ENCODE data around the gene FAM217A. TPM values are rescaled to one million over a fixed set of nuclear protein-coding genes. Genes with fewer than 3 reads are reported as not detected.
"Not testable (repeated sequence)": the region's sequence is repeated elsewhere in the genome, so short reads cannot be mapped to it uniquely, and the experiment has no call there.

Gene FAM217A
- not detected for polyA plus RNA-seq (2012; ENCODE audit: low read depth, missing spikeins)

DNA sequence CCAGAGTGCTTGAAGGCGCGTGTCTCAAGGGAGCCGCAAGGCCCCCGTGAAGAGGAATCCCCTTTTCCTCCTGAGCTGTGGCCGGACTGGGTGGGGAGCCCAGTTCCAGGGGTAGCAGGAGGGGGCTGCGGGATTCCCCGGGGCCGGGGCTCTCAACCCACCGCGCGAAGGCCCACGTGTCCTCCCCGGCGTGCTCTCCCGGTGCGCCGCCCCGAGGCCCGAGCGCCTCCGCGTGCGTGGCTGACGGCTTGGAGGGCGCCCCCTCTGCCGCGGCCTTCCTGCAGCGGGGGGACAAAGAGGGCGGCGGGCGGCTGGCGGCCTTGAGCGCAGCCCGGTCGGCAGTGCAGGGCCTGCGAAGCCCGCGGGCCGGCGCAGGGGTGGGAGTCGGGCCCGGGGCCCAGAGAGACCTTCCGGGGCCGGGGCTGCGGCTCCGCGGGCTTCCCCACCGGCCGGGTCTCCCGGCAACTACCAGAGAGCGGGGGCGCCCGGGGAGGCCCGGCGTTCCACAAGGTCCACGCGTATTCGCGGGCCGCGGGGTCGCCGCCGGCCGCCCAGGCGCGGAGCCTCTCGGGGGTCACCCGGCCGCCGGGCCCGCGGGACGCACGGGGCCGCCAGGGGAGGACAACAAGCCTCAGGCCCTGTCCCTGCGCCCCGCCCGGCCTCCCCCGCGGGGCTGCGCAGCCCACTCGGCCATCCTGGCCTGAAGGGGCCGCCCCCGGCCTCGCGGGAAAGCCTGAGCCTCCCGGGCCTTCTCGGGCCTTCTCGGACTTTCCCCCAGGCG lies at the start of gene FAM217A:
FAM217A (minus strand) TSS at position 447 of the 781 bp plus-strand sequence. CDS start 1,723 bp downstream, outside the sequence.
- DNase-seq (ENCODE audit: insufficient read length, low spot score) (no peak), FAIRE-seq (no peak)
- TF ChIP-seq PAX5 (IDR thresholded peaks at IDR 0.05; ENCODE audit: insufficient read depth, low read length, severe bottlenecking) = no peak
- TF ChIP-seq POLR2A (IDR thresholded peaks at IDR 0.05; ENCODE audit: low read depth, low read length) = no peak
- TF ChIP-seq POLR2AphosphoS5 (IDR thresholded peaks at IDR 0.05; ENCODE audit: low read depth, low read length) = no peak
- TF ChIP-seq TAF1 (IDR thresholded peaks at IDR 0.05; ENCODE audit: low read depth, low read length) = no peak
- no peak for TF ChIP-seq SPI1 (IDR thresholded peaks at IDR 0.05; ENCODE audit: low read depth, low read length)
- TF ChIP-seq POU2F2 (IDR thresholded peaks at IDR 0.05; ENCODE audit: low read depth, low read length) = no peak

DNA sequence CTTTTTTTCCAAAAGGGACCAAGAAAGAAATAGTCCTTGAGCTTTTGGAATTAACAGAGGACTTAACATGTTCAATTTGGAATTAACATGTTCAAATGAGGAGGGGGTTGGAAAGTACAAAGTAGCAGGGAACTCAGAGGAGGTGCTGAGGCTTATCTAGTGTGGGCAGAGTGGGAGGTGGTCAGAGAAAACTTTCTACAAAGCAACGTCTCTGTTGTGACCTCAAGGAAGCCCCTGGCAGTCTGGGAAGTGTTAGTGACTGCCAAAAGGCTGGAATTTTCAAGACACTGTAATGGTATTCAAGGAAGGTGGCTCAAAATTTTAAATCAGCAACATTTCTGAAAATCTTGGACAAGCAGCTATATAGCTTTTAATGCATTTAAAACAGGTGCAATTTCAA lies 49.1 kb upstream of the FAM217A start:
- DNase-seq (ENCODE audit: insufficient read length, low spot score) = no peak
- FAIRE-seq = no peak
- TF ChIP-seq POU2F2 (IDR thresholded peaks at IDR 0.05; ENCODE audit: low read depth, low read length) (no peak), SPI1 (IDR thresholded peaks at IDR 0.05; ENCODE audit: low read depth, low read length) (no peak)

DNA sequence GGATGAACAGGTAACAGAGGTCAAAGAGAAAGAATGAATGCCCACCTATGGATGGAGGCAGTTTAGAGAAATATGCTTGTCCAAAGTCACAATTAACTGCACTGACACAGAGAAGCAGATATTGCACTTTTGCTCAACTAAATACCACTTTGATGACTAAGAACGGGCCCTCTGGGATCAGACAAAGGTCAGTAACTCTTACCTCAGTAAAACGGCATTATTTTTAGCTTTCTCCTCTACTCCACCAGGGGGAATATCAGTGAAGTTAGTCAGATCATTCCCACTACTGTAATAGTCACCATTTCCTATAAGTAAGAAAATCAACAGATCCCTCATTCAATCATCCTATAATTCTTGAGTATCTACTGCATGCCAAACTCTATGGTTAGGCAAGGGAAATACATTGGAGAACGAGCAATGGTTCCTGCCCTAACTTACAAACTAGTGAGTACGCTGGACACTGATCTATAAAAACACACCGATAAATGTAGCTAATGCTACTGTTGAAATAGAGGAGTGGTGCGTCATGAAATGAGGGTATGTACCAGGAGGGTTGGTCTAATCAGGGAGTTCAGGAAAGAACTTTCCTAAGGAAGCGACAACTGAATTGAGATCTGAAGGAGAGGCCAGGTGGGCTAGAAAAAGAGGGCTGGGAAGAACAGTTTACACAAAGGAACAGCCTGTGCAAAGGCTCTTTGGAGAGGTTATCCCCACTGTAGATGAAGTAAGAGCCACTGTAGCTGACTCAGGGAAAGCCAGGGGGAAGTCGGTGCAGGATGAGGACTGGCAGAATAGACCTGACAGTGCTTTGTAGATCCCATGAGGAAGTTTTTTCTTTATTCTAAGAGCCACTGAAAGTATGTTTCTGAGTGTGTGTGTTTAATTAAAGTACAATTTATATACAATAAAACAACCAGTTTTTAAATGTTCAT lies 47.3 kb upstream of the FAM217A start:
- TF ChIP-seq POLR2AphosphoS5 (IDR thresholded peaks at IDR 0.05; ENCODE audit: low read depth, low read length) (no peak), POLR2A (IDR thresholded peaks at IDR 0.05; ENCODE audit: low read depth, low read length) (no peak), PAX5 (IDR thresholded peaks at IDR 0.05; ENCODE audit: insufficient read depth, low read length, severe bottlenecking) (no peak), TAF1 (IDR thresholded peaks at IDR 0.05; ENCODE audit: low read depth, low read length) (no peak), SPI1 (IDR thresholded peaks at IDR 0.05; ENCODE audit: low read depth, low read length) (no peak), POU2F2 (IDR thresholded peaks at IDR 0.05; ENCODE audit: low read depth, low read length) (no peak)
- DNase-seq (ENCODE audit: insufficient read length, low spot score) = no peak
- FAIRE-seq = no peak

GRCh38 chr6:4125500-4125899 lies 46.6 kb upstream of the FAM217A start:
- TF ChIP-seq POLR2A (IDR thresholded peaks at IDR 0.05; ENCODE audit: low read depth, low read length) (no peak), POU2F2 (IDR thresholded peaks at IDR 0.05; ENCODE audit: low read depth, low read length) (no peak), PAX5 (IDR thresholded peaks at IDR 0.05; ENCODE audit: insufficient read depth, low read length, severe bottlenecking) (no peak), TAF1 (IDR thresholded peaks at IDR 0.05; ENCODE audit: low read depth, low read length) (no peak), POLR2AphosphoS5 (IDR thresholded peaks at IDR 0.05; ENCODE audit: low read depth, low read length) (no peak), SPI1 (IDR thresholded peaks at IDR 0.05; ENCODE audit: low read depth, low read length) (no peak)
- FAIRE-seq = no peak
- no peak for DNase-seq (ENCODE audit: insufficient read length, low spot score)

GRCh38 chr6:4124351-4124750 lies 45.4 kb upstream of the FAM217A start:
- TF ChIP-seq POLR2A (IDR thresholded peaks at IDR 0.05; ENCODE audit: low read depth, low read length) (no peak), TAF1 (IDR thresholded peaks at IDR 0.05; ENCODE audit: low read depth, low read length) (no peak), POU2F2 (IDR thresholded peaks at IDR 0.05; ENCODE audit: low read depth, low read length) (no peak), POLR2AphosphoS5 (IDR thresholded peaks at IDR 0.05; ENCODE audit: low read depth, low read length) (no peak), PAX5 (IDR thresholded peaks at IDR 0.05; ENCODE audit: insufficient read depth, low read length, severe bottlenecking) (no peak), SPI1 (IDR thresholded peaks at IDR 0.05; ENCODE audit: low read depth, low read length) (no peak)
- DNase-seq (ENCODE audit: insufficient read length, low spot score) (no peak), FAIRE-seq (no peak)

DNA sequence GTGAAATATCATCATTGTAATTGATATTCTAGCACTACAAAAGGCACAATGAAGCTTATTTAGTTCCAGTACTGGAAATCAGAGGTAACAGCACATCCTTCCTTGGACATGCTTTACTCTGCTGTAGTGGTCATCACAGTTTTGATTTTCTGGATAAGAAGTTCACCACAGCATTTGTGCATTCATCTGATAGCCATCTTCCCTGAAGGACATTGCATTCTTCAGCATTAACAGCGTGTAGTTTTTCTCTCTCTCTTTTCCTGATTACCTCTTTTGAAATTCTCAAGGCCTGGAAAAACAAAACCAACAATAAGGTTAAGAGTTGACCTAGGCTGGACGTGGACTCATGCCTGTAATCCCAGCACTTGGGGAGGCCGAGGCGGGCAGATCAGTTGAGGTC lies 36.8 kb upstream of the FAM217A start:
- no peak for FAIRE-seq
- TF ChIP-seq POLR2AphosphoS5 (IDR thresholded peaks at IDR 0.05; ENCODE audit: low read depth, low read length) (no peak), PAX5 (IDR thresholded peaks at IDR 0.05; ENCODE audit: insufficient read depth, low read length, severe bottlenecking) (no peak), SPI1 (IDR thresholded peaks at IDR 0.05; ENCODE audit: low read depth, low read length) (no peak)
- no peak for DNase-seq (ENCODE audit: insufficient read length, low spot score)

- TF ChIP-seq PAX5 (IDR thresholded peaks at IDR 0.05; ENCODE audit: insufficient read depth, low read length, severe bottlenecking) (no peak), TAF1 (IDR thresholded peaks at IDR 0.05; ENCODE audit: low read depth, low read length) (no peak), POU2F2 (IDR thresholded peaks at IDR 0.05; ENCODE audit: low read depth, low read length) (no peak), POLR2AphosphoS5 (IDR thresholded peaks at IDR 0.05; ENCODE audit: low read depth, low read length) (no peak)
- DNase-seq (ENCODE audit: insufficient read length, low spot score) (no peak), FAIRE-seq (no peak)
Measured at GRCh38 chr6:4114123-4114522, 35.2 kb upstream of the FAM217A start.

DNA sequence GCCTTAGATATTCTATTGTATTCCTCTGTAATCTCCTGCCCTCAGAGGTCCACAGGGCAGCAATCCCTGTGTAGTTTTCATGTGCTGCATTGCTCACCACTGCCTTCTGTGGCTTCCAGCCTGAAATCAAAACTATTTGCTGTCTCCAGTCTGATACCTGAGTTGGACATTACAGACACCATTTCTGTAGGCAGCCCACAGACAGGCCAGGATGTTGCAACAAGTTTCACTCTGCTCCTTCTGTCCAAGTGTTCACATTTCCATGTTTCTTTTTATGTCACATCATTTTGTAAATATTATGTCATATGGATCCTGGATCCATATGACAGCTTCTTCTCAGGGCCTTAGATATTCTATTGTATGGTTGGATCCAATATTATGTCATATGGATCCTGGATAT lies 34.7 kb upstream of the FAM217A start:
- no peak for DNase-seq (ENCODE audit: insufficient read length, low spot score)
- TF ChIP-seq POU2F2 (IDR thresholded peaks at IDR 0.05; ENCODE audit: low read depth, low read length) = no peak
- TF ChIP-seq TAF1 (IDR thresholded peaks at IDR 0.05; ENCODE audit: low read depth, low read length) = no peak
- no peak for TF ChIP-seq POLR2AphosphoS5 (IDR thresholded peaks at IDR 0.05; ENCODE audit: low read depth, low read length)
- TF ChIP-seq POLR2A (IDR thresholded peaks at IDR 0.05; ENCODE audit: low read depth, low read length) = no peak
- TF ChIP-seq SPI1 (IDR thresholded peaks at IDR 0.05; ENCODE audit: low read depth, low read length) = no peak
- TF ChIP-seq PAX5 (IDR thresholded peaks at IDR 0.05; ENCODE audit: insufficient read depth, low read length, severe bottlenecking) = no peak
- FAIRE-seq = no peak

GRCh38 chr6:4112366-4112765 lies 33.4 kb upstream of the FAM217A start:
- no peak for FAIRE-seq
- TF ChIP-seq SPI1 (IDR thresholded peaks at IDR 0.05; ENCODE audit: low read depth, low read length) = no peak
- no peak for DNase-seq (ENCODE audit: insufficient read length, low spot score)

DNA sequence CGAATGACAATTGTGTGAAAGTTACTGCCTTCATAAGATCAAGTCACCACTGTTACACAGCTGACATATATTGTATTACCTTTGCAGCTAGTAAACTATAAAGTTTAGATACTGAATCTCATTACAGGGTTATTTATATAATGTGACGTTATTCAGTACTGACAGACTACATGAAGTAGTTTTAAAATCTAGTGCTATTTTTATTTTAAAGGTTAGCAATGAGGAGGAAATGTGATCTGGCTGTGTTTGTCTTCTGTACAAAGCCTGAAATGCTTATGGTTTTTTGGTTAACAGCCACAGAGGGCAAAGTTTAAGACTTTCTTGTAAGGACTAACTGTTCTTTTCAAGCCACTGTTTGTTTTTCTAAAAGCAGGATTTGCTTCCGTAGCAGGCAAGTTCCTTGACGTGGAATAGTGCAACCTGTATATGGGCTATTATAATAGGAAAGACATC lies 30.5 kb upstream of the FAM217A start:
- DNase-seq (ENCODE audit: insufficient read length, low spot score); FAIRE-seq: not testable (repeated sequence)

All from GM12891 (cell line).